AML-193 (cell line): ENCODE measurements around the gene BLOC1S4.

Experiments
- DNase-seq, 2 experiments: peaks; one replicate each; lab custom pipeline; 2025; lab: John Stamatoyannopoulos, UW

Gene BLOC1S4

DNA sequence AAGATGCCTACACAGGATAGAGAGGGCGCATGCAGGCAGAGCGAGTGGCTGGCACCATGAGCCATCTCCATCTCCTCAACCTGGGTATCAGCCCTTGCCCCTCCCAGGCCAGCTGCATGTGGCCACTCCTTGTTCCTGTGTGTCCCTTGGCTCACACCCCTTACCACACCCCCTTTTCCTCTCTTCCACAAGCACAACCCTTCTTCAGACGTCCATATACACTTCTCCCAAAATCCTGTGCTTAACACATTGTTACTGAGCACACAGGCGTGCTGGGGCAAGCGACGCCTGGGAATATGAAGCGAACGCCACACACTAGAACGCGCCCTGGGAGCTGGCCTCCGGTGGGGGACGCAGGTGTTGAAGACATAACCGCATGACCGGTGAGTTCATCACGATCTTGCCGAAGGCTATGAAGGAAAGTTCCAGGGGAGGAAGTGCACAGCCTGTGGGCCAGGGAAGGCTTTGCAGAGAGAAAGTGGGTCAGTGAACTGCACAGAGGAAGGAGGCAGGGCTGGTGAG, 47.4 kb downstream of the BLOC1S4 start:
- no peak for DNase-seq

DNA sequence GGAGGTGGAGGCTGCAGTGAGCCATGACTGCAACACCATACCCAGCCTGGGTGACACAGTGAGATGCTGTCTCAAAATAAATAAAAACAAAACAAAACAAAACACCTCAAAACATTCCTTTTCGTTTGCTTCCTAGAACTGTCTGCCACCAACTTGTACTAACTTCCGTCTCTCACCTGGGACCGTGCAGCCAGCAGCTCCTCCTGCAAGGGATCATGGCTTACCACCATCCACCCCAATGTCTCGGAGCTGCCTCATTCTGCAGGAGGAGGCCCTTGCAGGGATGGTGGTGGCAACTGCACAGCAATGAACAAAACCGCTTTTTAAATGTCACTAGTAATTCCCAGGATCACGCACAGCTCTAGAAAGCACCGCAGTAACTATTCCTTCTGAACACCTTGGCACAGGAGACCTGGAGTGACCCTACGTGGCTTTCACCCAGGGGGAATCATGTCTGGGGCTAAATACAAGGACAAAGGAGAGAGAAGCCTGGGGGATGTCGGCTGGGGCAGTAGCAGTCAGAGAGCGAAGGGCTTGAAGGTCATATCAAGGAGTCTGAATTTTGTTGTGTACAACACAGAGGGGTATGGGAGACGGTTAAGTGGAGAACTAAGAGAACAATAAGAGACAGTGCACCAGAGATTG, 49.1 kb downstream of the BLOC1S4 start:
- no peak for DNase-seq

DNA sequence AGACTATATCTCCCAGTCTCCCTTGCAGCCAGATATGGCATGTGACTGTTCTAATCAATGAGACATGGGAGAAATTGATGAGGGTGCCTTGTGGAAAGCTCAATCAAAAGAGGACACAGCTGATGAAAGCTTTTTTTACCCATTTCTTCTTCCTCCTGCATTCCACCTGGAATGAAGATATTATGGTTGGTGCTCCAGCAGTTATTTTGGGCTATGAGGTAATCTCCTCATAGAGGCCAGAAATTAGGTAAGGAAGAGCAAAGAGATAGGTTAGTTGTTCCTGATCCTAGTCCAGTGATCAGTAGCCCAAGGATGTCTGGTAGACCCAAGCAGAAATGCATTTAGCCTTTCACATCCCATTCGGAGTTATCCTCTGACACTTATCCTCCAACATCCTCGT, 49.7 kb downstream of the BLOC1S4 start:
- no peak for DNase-seq
